ENCODE measurements around the gene F11. TPM values are rescaled to one million over a fixed set of nuclear protein-coding genes. Genes with fewer than 3 reads are reported as not detected.
"Not testable (repeated sequence)": the region's sequence is repeated elsewhere in the genome, so short reads cannot be mapped to it uniquely, and the experiment has no call there.

Gene F11
- total and polyA plus RNA-seq, 2 experiments from 2014 or later, result not detected

DNA sequence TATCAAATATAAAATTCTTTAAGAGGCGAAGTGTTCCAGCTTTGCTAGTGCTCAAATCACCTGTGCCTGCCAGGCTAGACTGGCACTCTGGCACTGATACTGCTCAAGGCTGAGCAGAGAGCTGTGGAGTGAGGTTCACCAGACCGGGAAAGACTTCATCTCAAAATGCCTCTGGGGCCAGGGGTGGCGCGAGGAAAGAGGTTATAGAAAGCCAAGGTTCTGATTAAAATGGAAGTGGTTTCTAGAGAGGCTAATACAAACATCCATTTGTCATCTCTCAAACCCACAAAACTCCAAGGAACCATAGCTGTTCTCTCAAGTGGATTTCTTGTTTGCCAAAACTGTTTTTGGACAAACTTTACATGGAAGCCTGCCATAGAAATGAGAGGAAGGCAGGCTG is 41.5 kb downstream of the F11 start:
- Histone ChIP-seq H3K27me3 (no peaks in the 10 kb centered on the region), H3K9me3 (ENCODE audit: low read depth) (no peaks in the 10 kb centered on the region), H3K4me3 (no peak overlapping the region), H3K27ac (no peak overlapping the region), H3K36me3 (no peaks in the 10 kb centered on the region), H3K4me1 (ENCODE audit: low read depth) (no peaks in the 10 kb centered on the region)
- TF ChIP-seq, protein P1, sequence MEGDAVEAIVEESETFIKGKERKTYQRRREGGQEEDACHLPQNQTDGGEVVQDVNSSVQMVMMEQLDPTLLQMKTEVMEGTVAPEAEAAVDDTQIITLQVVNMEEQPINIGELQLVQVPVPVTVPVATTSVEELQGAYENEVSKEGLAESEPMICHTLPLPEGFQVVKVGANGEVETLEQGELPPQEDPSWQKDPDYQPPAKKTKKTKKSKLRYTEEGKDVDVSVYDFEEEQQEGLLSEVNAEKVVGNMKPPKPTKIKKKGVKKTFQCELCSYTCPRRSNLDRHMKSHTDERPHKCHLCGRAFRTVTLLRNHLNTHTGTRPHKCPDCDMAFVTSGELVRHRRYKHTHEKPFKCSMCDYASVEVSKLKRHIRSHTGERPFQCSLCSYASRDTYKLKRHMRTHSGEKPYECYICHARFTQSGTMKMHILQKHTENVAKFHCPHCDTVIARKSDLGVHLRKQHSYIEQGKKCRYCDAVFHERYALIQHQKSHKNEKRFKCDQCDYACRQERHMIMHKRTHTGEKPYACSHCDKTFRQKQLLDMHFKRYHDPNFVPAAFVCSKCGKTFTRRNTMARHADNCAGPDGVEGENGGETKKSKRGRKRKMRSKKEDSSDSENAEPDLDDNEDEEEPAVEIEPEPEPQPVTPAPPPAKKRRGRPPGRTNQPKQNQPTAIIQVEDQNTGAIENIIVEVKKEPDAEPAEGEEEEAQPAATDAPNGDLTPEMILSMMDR (IDR thresholded peaks at IDR 0.05; ENCODE audit: low read depth, low read length), result no peak
- no peak for DNase-seq (ENCODE audit: low read depth in 1 of 2, low spot score in 1 of 2)

GRCh38 chr4:186307916-186308315 is 41.9 kb downstream of the F11 start:
- DNase-seq (ENCODE audit: low read depth in 1 of 2, low spot score in 1 of 2), result no peak
- H3K36me3 ChIP-seq, result no peaks in the 10 kb centered on the region
- H3K27me3 ChIP-seq, result no peaks in the 10 kb centered on the region
- no peaks in the 10 kb centered on the region for H3K9me3 ChIP-seq (ENCODE audit: low read depth)
- no peak overlapping the region for H3K27ac ChIP-seq
- H3K4me1 ChIP-seq (ENCODE audit: low read depth), result no peaks in the 10 kb centered on the region
- TF ChIP-seq, protein P1 (IDR thresholded peaks at IDR 0.05; ENCODE audit: low read depth, low read length), result no peak
- H3K4me3 ChIP-seq, result no peak overlapping the region

- Histone ChIP-seq H3K27me3 (no peaks in the 10 kb centered on the region), H3K27ac (no peak overlapping the region), H3K9me3 (ENCODE audit: low read depth) (no peaks in the 10 kb centered on the region), H3K4me3 (no peak overlapping the region), H3K4me1 (ENCODE audit: low read depth) (no peaks in the 10 kb centered on the region), H3K36me3 (no peaks in the 10 kb centered on the region)
- no peak for DNase-seq (ENCODE audit: low read depth in 1 of 2, low spot score in 1 of 2)
- TF ChIP-seq, protein P1 (IDR thresholded peaks at IDR 0.05; ENCODE audit: low read depth, low read length), result no peak
Measured at GRCh38 chr4:186318481-186318880, 52.5 kb downstream of the F11 start.

DNA sequence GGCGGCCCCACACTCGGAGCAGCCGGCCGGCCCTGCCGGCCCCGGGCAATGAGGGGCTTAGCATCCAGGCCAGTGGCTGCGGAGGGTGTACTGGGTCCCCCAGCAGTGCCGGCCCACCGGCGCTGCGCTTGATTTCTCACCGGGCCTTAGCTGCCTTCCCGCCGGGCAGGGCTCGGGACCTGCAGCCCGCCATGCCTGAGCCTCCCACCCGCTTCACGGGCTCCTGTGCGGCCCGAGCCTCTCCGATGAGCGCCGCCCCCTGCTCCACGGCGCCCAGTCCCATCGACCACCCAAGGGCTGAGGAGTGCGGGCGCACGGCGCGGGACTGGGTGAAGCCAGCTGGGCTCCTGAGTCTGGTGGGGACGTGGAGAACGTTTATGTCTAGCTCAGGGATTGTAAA is 58.7 kb downstream of the F11 start:
- H3K36me3 ChIP-seq; H3K27me3 ChIP-seq; H3K4me1 ChIP-seq (ENCODE audit: low read depth); H3K4me3 ChIP-seq; H3K9me3 ChIP-seq (ENCODE audit: low read depth); H3K27ac ChIP-seq; DNase-seq (ENCODE audit: low read depth in 1 of 2, low spot score in 1 of 2): not testable (repeated sequence)

- Histone ChIP-seq H3K27ac (no peak overlapping the region), H3K4me3 (no peak overlapping the region), H3K9me3 (ENCODE audit: low read depth) (no peaks in the 10 kb centered on the region), H3K36me3 (no peaks in the 10 kb centered on the region), H3K27me3 (no peaks in the 10 kb centered on the region), H3K4me1 (ENCODE audit: low read depth) (no peaks in the 10 kb centered on the region)
- DNase-seq (ENCODE audit: low read depth in 1 of 2, low spot score in 1 of 2), result no peak
- TF ChIP-seq, protein P1 (IDR thresholded peaks at IDR 0.05; ENCODE audit: low read depth, low read length), result no peak
Measured at GRCh38 chr4:186326391-186326790, 60.4 kb downstream of the F11 start.

DNA sequence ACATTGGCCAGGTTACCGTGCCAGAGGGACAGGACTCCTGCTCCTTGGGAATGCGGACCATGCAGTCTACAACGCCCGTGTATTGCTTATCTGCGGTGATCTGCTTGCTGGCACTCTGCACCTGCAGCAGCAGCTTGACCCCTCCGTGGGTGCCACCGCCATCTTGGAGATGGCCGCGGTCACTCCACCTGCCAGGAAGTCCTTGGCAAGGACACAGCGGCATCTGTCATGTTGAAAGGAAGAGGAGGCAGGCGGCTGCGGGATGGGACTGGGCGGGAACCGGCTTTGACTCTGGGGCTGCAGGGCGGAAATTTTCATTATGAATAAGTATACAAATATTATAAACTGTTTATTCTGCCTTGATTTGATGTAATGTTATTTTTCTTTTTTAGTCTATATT is 63.4 kb downstream of the F11 start:
- no peak for DNase-seq (ENCODE audit: low read depth in 1 of 2, low spot score in 1 of 2)
- no peaks in the 10 kb centered on the region for H3K9me3 ChIP-seq (ENCODE audit: low read depth)
- H3K4me3 ChIP-seq, result no peak overlapping the region
- TF ChIP-seq, protein P1 (IDR thresholded peaks at IDR 0.05; ENCODE audit: low read depth, low read length), result no peak
- no peak overlapping the region for H3K27ac ChIP-seq
- no peaks in the 10 kb centered on the region for H3K27me3 ChIP-seq
- H3K36me3 ChIP-seq, result no peaks in the 10 kb centered on the region
- H3K4me1 ChIP-seq (ENCODE audit: low read depth), result no peaks in the 10 kb centered on the region
